DND-41 (cell line): ENCODE measurements around the gene TMEM184A.

Experiments
- EZH2 ChIP-seq: IDR thresholded peaks from 3 replicates; pipeline ENCODE4 v1.6.1; 2012; ENCODE audit warnings: borderline replicate concordance, low read depth, mild to moderate bottlenecking, moderate library complexity, low read length, inconsistent platforms; ENCODE audit not compliant: severe bottlenecking
- TF ChIP-seq, protein P1 (sequence below): IDR thresholded peaks from 2 replicates; pipeline ENCODE4 v1.5.1; 2012; ENCODE audit warnings: borderline replicate concordance, low read length, moderate library complexity, mild to moderate bottlenecking; ENCODE audit not compliant: poor library complexity, severe bottlenecking; ENCODE audit errors: extremely low read depth

DNA sequence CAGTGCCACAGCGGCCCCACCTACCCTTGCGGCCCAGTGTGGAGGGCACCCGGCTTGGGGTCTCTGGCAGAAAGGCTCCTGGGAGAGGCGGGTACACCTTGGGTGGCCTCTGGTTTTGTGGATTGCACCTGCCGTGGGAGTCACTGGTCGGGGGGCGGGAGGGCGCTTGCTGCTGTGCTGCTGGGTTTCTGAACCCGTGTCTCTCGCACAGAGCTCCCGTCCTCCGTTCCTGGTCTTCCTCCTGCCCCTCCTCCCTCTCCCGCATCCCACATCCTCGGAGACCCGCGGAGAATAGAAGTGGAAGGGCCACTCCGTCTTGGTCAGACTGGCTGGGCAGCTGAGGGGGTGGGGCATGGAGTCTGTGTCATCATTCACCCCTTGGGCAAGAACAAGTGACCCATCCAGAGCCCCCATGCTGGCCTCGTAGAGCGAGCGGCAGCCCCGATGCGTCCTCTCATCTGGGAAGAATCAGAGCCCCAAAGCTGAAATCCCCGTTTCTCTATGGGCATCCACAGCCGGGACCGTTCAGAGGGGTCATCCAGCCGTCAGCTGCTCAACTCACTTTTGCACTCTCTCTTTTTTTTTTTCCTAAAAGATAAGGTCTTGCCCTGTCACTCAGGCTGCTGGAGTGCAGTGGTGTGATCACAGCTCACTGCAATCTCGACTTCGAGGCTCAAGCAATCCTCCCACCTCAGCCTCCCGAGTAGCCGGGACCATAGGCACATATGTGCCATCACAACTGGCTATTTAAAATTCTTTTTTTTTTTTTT is 21.5 kb downstream of the TMEM184A start:
- no peak for TF ChIP-seq EZH2
- TF ChIP-seq, protein P1, sequence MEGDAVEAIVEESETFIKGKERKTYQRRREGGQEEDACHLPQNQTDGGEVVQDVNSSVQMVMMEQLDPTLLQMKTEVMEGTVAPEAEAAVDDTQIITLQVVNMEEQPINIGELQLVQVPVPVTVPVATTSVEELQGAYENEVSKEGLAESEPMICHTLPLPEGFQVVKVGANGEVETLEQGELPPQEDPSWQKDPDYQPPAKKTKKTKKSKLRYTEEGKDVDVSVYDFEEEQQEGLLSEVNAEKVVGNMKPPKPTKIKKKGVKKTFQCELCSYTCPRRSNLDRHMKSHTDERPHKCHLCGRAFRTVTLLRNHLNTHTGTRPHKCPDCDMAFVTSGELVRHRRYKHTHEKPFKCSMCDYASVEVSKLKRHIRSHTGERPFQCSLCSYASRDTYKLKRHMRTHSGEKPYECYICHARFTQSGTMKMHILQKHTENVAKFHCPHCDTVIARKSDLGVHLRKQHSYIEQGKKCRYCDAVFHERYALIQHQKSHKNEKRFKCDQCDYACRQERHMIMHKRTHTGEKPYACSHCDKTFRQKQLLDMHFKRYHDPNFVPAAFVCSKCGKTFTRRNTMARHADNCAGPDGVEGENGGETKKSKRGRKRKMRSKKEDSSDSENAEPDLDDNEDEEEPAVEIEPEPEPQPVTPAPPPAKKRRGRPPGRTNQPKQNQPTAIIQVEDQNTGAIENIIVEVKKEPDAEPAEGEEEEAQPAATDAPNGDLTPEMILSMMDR, result no peak
